H1 (cell line): ENCODE data around the gene PPM1K. TPM values are rescaled to one million over a fixed set of nuclear protein-coding genes. Genes with fewer than 3 reads are reported as not detected.

ENCODE experiments used
- CTCF ChIA-PET: fragments of 300-600 bp; sonication (Branson Sonifier 250); formaldehyde crosslinking; loops from one replicate; lab custom pipeline; 2021; ENCODE audit not compliant: partially characterized antibody; lab: Charles Lee
- POLR2A ChIA-PET: fragments of 300-600 bp; sonication (Branson Sonifier 250); formaldehyde crosslinking; loops from one replicate; lab custom pipeline; 2021; ENCODE audit warnings: inconsistent platforms; ENCODE audit not compliant: partially characterized antibody; lab: Charles Lee
- DNase-seq, 2 experiments: peaks; one replicate each; pipeline versions ENCODE4 v3.0.0 to v3.0.0-alpha.2; 2010 to 2022; ENCODE audit warnings: low spot score in 2 of 2, low read depth in 1 of 2, mixed read lengths in 1 of 2
- FAIRE-seq: peaks from 2 replicates; lab custom pipeline; 2011; peaks lifted over from hg19 to GRCh38; lab: Jason Lieb, UNC
- H2AFZ ChIP-seq: 2 replicates; pipeline ENCODE4 v1.8.1; 2012; ENCODE audit warnings: low read length, inconsistent platforms
- H2AK5ac ChIP-seq: 2 replicates; pipeline ENCODE4 v1.6.1; 2013; ENCODE audit warnings: low read depth, low read length
- H2BK120ac ChIP-seq: replicated peaks from 2 replicates; pipeline ENCODE3; 2013; ENCODE audit warnings: low read depth, low read length, inconsistent platforms
- H2BK12ac ChIP-seq: 2 replicates; pipeline ENCODE4 v1.6.1; 2013; ENCODE audit warnings: low read depth, low read length
- H2BK15ac ChIP-seq: 2 replicates; pipeline ENCODE4 v1.6.1; 2013; ENCODE audit warnings: low read length
- H2BK20ac ChIP-seq: 2 replicates; pipeline ENCODE4 v1.6.1; 2013; ENCODE audit warnings: low read length
- H2BK5ac ChIP-seq: 2 replicates; pipeline ENCODE4 v1.6.1; 2013; ENCODE audit warnings: low read depth, low read length
- H3K14ac ChIP-seq: 2 replicates; pipeline ENCODE4 v1.6.1; 2013; ENCODE audit warnings: inconsistent platforms; ENCODE audit not compliant: insufficient read length
- H3K18ac ChIP-seq: 2 replicates; pipeline ENCODE4 v1.6.1; 2013; ENCODE audit warnings: low read length; ENCODE audit errors: extremely low read depth
- H3K23ac ChIP-seq: 2 replicates; pipeline ENCODE4 v1.6.1; 2013; ENCODE audit warnings: inconsistent platforms; ENCODE audit not compliant: insufficient read length
- H3K23me2 ChIP-seq: 2 replicates; pipeline ENCODE4 v1.6.1; 2013; ENCODE audit warnings: low read depth, low read length
- H3K27ac ChIP-seq: 2 replicates; pipeline ENCODE4 v1.6.1; 2011; ENCODE audit warnings: low read depth, low read length, inconsistent platforms
- H3K27me3 ChIP-seq, 4 experiments: replicated peaks in 1 of 4; 1 replicate in 1 of 4; 2 replicates in 3 of 4; pipeline versions ENCODE4 v1.6.1 to v1.8.1; 2011 to 2013; ENCODE audit warnings: low read length in 3 of 4, mild to moderate bottlenecking in 3 of 4, inconsistent platforms in 2 of 4, mixed read lengths in 2 of 4, moderate library complexity in 1 of 4; ENCODE audit not compliant: control insufficient read depth in 3 of 4, insufficient read depth in 3 of 4; ENCODE audit errors: extremely low read depth in 1 of 4
- H3K36me3 ChIP-seq, 4 experiments: 2 replicates each; pipeline versions ENCODE4 v1.6.1 to v1.8.1; 2011 to 2013; ENCODE audit warnings: mild to moderate bottlenecking in 4 of 4, low read length in 3 of 4, moderate library complexity in 2 of 4, control low read depth in 1 of 4, inconsistent platforms in 1 of 4; ENCODE audit not compliant: insufficient read depth in 4 of 4, control insufficient read depth in 2 of 4
- H3K4ac ChIP-seq: replicated peaks from 2 replicates; pipeline ENCODE3; 2013; ENCODE audit warnings: low read length, low read depth, mixed read lengths, inconsistent platforms; ENCODE audit not compliant: insufficient read length
- H3K4me1 ChIP-seq, 4 experiments: replicated peaks in 1 of 4; 1 replicate in 1 of 4; 2 replicates in 3 of 4; pipeline versions ENCODE4 v1.6.1 to v1.8.1; 2011 to 2013; ENCODE audit warnings: low read length in 3 of 4, inconsistent platforms in 2 of 4, mixed read lengths in 1 of 4; ENCODE audit not compliant: insufficient read depth in 4 of 4, control insufficient read depth in 3 of 4
- H3K4me2 ChIP-seq, 2 experiments: 2 replicates each; pipeline versions ENCODE4 v1.6.1 to v1.8.1; 2011 to 2013; ENCODE audit warnings: low read depth in 2 of 2, low read length in 2 of 2, control low read depth in 1 of 2, inconsistent platforms in 1 of 2, mild to moderate bottlenecking in 1 of 2; ENCODE audit not compliant: insufficient read depth in 1 of 2
- H3K4me3 ChIP-seq, 4 experiments: fragments of 200-600, 300-600 bp in 1 of 4; sonication (generic), shearing (Covaris generic), sonication (Bioruptor Twin) in 1 of 4; 2 replicates each; pipeline versions ENCODE4 v1.5.1 to v1.8.1; 2011 to 2016; ENCODE audit warnings: low read length in 4 of 4, low read depth in 3 of 4, control low read depth in 2 of 4, inconsistent platforms in 2 of 4, mild to moderate bottlenecking in 2 of 4, mixed read lengths in 1 of 4, moderate library complexity in 1 of 4; ENCODE audit not compliant: insufficient read depth in 2 of 4; ENCODE audit errors: extremely low read depth in 1 of 4
- H3K56ac ChIP-seq: replicated peaks from 2 replicates; pipeline ENCODE3; 2013; ENCODE audit warnings: low read depth, mild to moderate bottlenecking, mixed read lengths, low read length, inconsistent platforms; ENCODE audit not compliant: insufficient read length
- H3K79me1 ChIP-seq: 2 replicates; pipeline ENCODE4 v1.6.1; 2013; ENCODE audit warnings: low read depth, low read length, control low read depth
- H3K79me2 ChIP-seq, 2 experiments: 2 replicates each; pipeline versions ENCODE4 v1.6.1 to v1.8.1; 2012 to 2013; ENCODE audit warnings: low read length in 2 of 2, mild to moderate bottlenecking in 2 of 2, inconsistent platforms in 1 of 2; ENCODE audit not compliant: insufficient read depth in 2 of 2, control insufficient read depth in 1 of 2
- H3K9ac ChIP-seq, 4 experiments: replicated peaks in 1 of 4; 1 replicate in 1 of 4; 2 replicates in 3 of 4; pipeline versions ENCODE4 v1.6.1 to v1.8.1; 2011 to 2013; ENCODE audit warnings: low read depth in 3 of 4, low read length in 3 of 4, control low read depth in 2 of 4, mild to moderate bottlenecking in 2 of 4, moderate library complexity in 2 of 4, inconsistent platforms in 1 of 4; ENCODE audit errors: extremely low read depth in 1 of 4
- H3K9me3 ChIP-seq, 2 experiments: 2 replicates each; pipeline versions ENCODE4 v1.6.1 to v1.8.1; 2012 to 2013; ENCODE audit warnings: mild to moderate bottlenecking in 2 of 2, moderate library complexity in 2 of 2, control low read depth in 1 of 2, inconsistent platforms in 1 of 2, low read depth in 1 of 2, low read length in 1 of 2, mixed read lengths in 1 of 2; ENCODE audit not compliant: insufficient read depth in 2 of 2
- H4K20me1 ChIP-seq, 2 experiments: replicated peaks in 1 of 2; 2 replicates each; pipeline versions ENCODE3 to v1.8.1; 2011 to 2013; ENCODE audit warnings: inconsistent platforms in 2 of 2, low read length in 2 of 2, mild to moderate bottlenecking in 1 of 2; ENCODE audit not compliant: insufficient read depth in 2 of 2, control insufficient read depth in 1 of 2
- H4K5ac ChIP-seq: 2 replicates; pipeline ENCODE4 v1.6.1; 2013; ENCODE audit warnings: low read length, low read depth, mixed read lengths, inconsistent platforms; ENCODE audit not compliant: insufficient read length
- H4K8ac ChIP-seq: 2 replicates; pipeline ENCODE4 v1.8.0; 2013; ENCODE audit warnings: mild to moderate bottlenecking, moderate library complexity, low read length, inconsistent platforms; ENCODE audit not compliant: insufficient read depth; ENCODE audit errors: extremely low read depth
- H4K91ac ChIP-seq: replicated peaks from 2 replicates; pipeline ENCODE3; 2013; ENCODE audit warnings: low read length, mixed read lengths, inconsistent platforms; ENCODE audit not compliant: insufficient read length
- ATF3 ChIP-seq: IDR thresholded peaks from 2 replicates; pipeline ENCODE4 v1.6.1; 2011; ENCODE audit warnings: low read depth, mild to moderate bottlenecking, low read length; ENCODE audit not compliant: insufficient read depth
- CHD2 ChIP-seq: IDR thresholded peaks from 2 replicates; pipeline ENCODE4 v1.6.1; 2012; ENCODE audit warnings: low read length, improper control_type of control experiment
- EP300 ChIP-seq, 2 experiments: IDR thresholded peaks; 1 replicate in 1 of 2; 2 replicates in 1 of 2; pipeline ENCODE4 v1.6.1; 2011 to 2012; ENCODE audit warnings: low read depth in 2 of 2, low read length in 2 of 2, mild to moderate bottlenecking in 2 of 2, borderline replicate concordance in 1 of 2, inconsistent platforms in 1 of 2, moderate library complexity in 1 of 2
- SIRT6 ChIP-seq: IDR thresholded peaks from one replicate; pipeline ENCODE4 v1.7.1; 2012; ENCODE audit warnings: low read length, inconsistent platforms
- SP1 ChIP-seq: IDR thresholded peaks from 2 replicates; pipeline ENCODE4 v1.6.1; 2011; ENCODE audit warnings: low read depth, low read length
- TBP ChIP-seq: IDR thresholded peaks from 2 replicates; pipeline ENCODE4 v1.6.1; 2011; ENCODE audit warnings: low read depth, low read length, improper control_type of control experiment
- WGBS, 2 experiments: shearing (Covaris generic) in 1 of 2; methylation state at CpG; one replicate each; pipeline versions ENCODE4 v1.1.6 to v1.1.7; 2013 to 2015; ENCODE audit warnings: low lambda C conversion rate in 2 of 2, mixed read lengths in 2 of 2, inconsistent platforms in 1 of 2, low coverage in 1 of 2, missing lambda C conversion rate in 1 of 2; ENCODE audit not compliant: insufficient replicate concordance in 2 of 2, insufficient coverage in 1 of 2, insufficient read length in 1 of 2; ENCODE audit errors: extremely low coverage in 1 of 2, missing lambda C conversion rate in 1 of 2; 5-methylcytosine and 5-hydroxymethylcytosine counted together
- polyA plus RNA-seq, 7 experiments: library from polyadenylated mRNA; depleted of rRNA in 3 of 7; stranded (reverse) in 5 of 7; unstranded in 2 of 7; fragments of >200 nt in 5 of 7; fragments of 200-250 nt in 2 of 7; gene quantifications; 1 replicate in 5 of 7; 2 replicates in 1 of 7; 4 replicates in 1 of 7; pipeline versions ENCODE4 v1.2.1 to v1.2.3, GENCODE V29; 2011 to 2013; ENCODE audit warnings: missing spikeins in 2 of 7, mixed read lengths in 2 of 7
- total RNA-seq: library from RNA; stranded (reverse); fragmentation: NEBNext Ultra II Directional; extraction: Animal tissue kit (Norgen Biotek cat#: 25700); gene quantifications from 2 replicates; pipeline ENCODE4 v1.2.1, GENCODE V29; 2021

PPM1K gene
- total and polyA plus RNA-seq, 2 of the 8 experiments (the other 6 are each of a cell fraction or from before 2014, with no cell fraction given), result 4.2 to 10.7 TPM

- no peak for TF ChIP-seq SP1
- TF ChIP-seq SIRT6, result no peak
- TF ChIP-seq ATF3, result no peak
- TF ChIP-seq CHD2, result no peak
- TF ChIP-seq TBP, result no peak
- TF ChIP-seq EP300 (IDR thresholded peaks at IDR 0.05; ENCODE audit: borderline replicate concordance in 1 of 2, low read depth in 2 of 2, low read length in 2 of 2), result no peak
- no peak overlapping the region for H3K56ac ChIP-seq
- 79% methylated on average over 2 of the region's 2 CpGs; no CpG with 5 or more reads in 1 of the 2 experiments for WGBS, 2 experiments
- no peaks in the 10 kb centered on the region for H3K4me1 ChIP-seq
- no peak overlapping the region for H2BK5ac ChIP-seq
- H3K9me3 ChIP-seq, result no peaks in the 10 kb centered on the region
- no peak overlapping the region for H2BK12ac ChIP-seq
- H3K18ac ChIP-seq, result no peak overlapping the region
- no peak overlapping the region for H3K4me3 ChIP-seq
- H3K23me2 ChIP-seq, result no peaks in the 10 kb centered on the region
- no peak overlapping the region for H4K8ac ChIP-seq
- no peak overlapping the region for H3K9ac ChIP-seq
- H3K79me1 ChIP-seq, result no peaks in the 10 kb centered on the region; the same call in 1 of the 2 replicates
- no peaks in the 10 kb centered on the region for H3K36me3 ChIP-seq
- FAIRE-seq (no peak), DNase-seq (no peak)
- ChIA-PET POLR2A (no interaction called here), CTCF (interaction anchor here (0.6 to 0.8 kb wide), 2 partner anchors 17 to 56 kb away, joined by 4 read pairs; no protein-coding TSS in a partner anchor)
- no peak overlapping the region for H3K23ac ChIP-seq
- no peak overlapping the region for H2BK120ac ChIP-seq
- no peak overlapping the region for H4K5ac ChIP-seq
- H3K4me2 ChIP-seq, result no peak overlapping the region
- no peak overlapping the region for H2BK20ac ChIP-seq
- H2BK15ac ChIP-seq, result no peak overlapping the region
- no peak overlapping the region for H3K14ac ChIP-seq
- no peaks in the 10 kb centered on the region for H3K79me2 ChIP-seq
- H4K20me1 ChIP-seq, result no peaks in the 10 kb centered on the region
- no peak overlapping the region for H4K91ac ChIP-seq
- no peak overlapping the region for H3K27ac ChIP-seq
- H2AFZ ChIP-seq, result no peak overlapping the region
- no peak overlapping the region for H2AK5ac ChIP-seq
- H3K27me3 ChIP-seq, result no peaks in the 10 kb centered on the region
- H3K4ac ChIP-seq, result no peak overlapping the region
Measured at GRCh38 chr4:88255111-88255510, 29.2 kb downstream of the PPM1K start.
